ENCODE measurements around the gene DISC1. TPM values are rescaled to one million over a fixed set of nuclear protein-coding genes. Genes with fewer than 3 reads are reported as not detected.
A peak's percentile ranks its signal among the peaks of the same experiment; 100 is the strongest.

The DISC1 gene
- total and polyA plus RNA-seq, 2 experiments from 2014 or later, result 6.5 to 11.5 TPM

DNA sequence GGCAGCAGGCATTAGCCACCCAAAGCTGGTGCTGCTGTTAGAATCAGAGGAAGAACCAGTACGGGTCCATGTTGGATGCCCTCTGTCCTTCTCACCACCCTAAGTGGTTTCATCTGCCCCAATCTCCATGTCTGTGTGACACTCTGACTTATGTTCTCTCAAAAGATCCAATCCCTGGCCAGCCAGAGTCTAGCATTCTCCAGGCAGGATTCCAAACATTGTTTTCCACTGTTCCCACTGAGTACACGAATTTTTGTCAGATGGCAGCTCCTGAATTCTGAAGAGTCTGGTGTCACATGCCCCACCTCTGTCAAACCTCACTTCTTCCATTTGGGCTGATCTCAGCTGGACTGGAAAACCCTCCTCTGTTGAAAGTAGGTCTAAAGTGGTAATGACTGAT is 166.0 kb downstream of the DISC1 start:
- DNase-seq (ENCODE audit: low read depth in 1 of 2, low spot score in 1 of 2), result peak in 1 of 2 donors; percentile 49
- no peaks in the 10 kb centered on the region for H3K27me3 ChIP-seq

GRCh38 chr1:231793893-231794292 is 167.3 kb downstream of the DISC1 start:
- peaks cover 12% of the 10 kb centered on the region for H3K4me1 ChIP-seq (ENCODE audit: low read depth)
- H3K36me3 ChIP-seq, result no peaks in the 10 kb centered on the region
- no peak overlapping the region for H3K4me3 ChIP-seq
- TF ChIP-seq, protein P1, sequence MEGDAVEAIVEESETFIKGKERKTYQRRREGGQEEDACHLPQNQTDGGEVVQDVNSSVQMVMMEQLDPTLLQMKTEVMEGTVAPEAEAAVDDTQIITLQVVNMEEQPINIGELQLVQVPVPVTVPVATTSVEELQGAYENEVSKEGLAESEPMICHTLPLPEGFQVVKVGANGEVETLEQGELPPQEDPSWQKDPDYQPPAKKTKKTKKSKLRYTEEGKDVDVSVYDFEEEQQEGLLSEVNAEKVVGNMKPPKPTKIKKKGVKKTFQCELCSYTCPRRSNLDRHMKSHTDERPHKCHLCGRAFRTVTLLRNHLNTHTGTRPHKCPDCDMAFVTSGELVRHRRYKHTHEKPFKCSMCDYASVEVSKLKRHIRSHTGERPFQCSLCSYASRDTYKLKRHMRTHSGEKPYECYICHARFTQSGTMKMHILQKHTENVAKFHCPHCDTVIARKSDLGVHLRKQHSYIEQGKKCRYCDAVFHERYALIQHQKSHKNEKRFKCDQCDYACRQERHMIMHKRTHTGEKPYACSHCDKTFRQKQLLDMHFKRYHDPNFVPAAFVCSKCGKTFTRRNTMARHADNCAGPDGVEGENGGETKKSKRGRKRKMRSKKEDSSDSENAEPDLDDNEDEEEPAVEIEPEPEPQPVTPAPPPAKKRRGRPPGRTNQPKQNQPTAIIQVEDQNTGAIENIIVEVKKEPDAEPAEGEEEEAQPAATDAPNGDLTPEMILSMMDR (IDR thresholded peaks at IDR 0.05; ENCODE audit: low read depth, low read length), result no peak
- H3K27ac ChIP-seq, result no peak overlapping the region
- H3K27me3 ChIP-seq, result no peaks in the 10 kb centered on the region
- DNase-seq (ENCODE audit: low read depth in 1 of 2, low spot score in 1 of 2), result no peak
- H3K9me3 ChIP-seq (ENCODE audit: low read depth), result no peaks in the 10 kb centered on the region

More for the DNA sequence above, 166.0 kb downstream of the DISC1 start:
- TF ChIP-seq, protein P1 (IDR thresholded peaks at IDR 0.05; ENCODE audit: low read depth, low read length), result no peak
- no peaks in the 10 kb centered on the region for H3K36me3 ChIP-seq
- H3K27ac ChIP-seq, result peak overlapping the region; percentile 7
- peaks cover 12% of the 10 kb centered on the region for H3K4me1 ChIP-seq (ENCODE audit: low read depth)
- no peak overlapping the region for H3K4me3 ChIP-seq
- H3K9me3 ChIP-seq (ENCODE audit: low read depth), result no peaks in the 10 kb centered on the region

DNA sequence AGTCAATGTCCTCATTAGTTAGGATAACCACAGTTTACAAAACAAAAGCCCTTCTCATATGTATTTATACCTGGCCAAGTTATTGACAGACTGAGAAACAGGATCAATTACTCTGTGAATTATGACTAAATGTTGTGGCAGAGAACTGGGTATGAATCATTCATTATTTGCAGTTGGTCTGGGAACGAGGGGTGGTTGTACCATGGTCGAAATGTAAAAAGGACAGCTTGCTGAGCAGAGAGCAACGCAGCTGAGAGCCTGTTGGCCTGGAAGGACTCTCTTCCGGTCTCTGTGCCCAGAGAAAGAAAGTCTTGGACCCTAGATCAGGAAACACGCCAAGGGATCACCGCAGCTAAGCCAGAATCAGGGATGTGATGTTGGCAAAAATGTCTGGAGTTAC is 169.6 kb downstream of the DISC1 start:
- H3K9me3 ChIP-seq (ENCODE audit: low read depth), result no peaks in the 10 kb centered on the region
- no peak for DNase-seq (ENCODE audit: low read depth in 1 of 2, low spot score in 1 of 2)
- H3K27ac ChIP-seq, result no peak overlapping the region
- H3K36me3 ChIP-seq, result no peaks in the 10 kb centered on the region
- TF ChIP-seq, protein P1 (IDR thresholded peaks at IDR 0.05; ENCODE audit: low read depth, low read length), result no peak
- H3K4me1 ChIP-seq (ENCODE audit: low read depth), result peaks cover 12% of the 10 kb centered on the region
- no peak overlapping the region for H3K4me3 ChIP-seq
- H3K27me3 ChIP-seq, result no peaks in the 10 kb centered on the region

DNA sequence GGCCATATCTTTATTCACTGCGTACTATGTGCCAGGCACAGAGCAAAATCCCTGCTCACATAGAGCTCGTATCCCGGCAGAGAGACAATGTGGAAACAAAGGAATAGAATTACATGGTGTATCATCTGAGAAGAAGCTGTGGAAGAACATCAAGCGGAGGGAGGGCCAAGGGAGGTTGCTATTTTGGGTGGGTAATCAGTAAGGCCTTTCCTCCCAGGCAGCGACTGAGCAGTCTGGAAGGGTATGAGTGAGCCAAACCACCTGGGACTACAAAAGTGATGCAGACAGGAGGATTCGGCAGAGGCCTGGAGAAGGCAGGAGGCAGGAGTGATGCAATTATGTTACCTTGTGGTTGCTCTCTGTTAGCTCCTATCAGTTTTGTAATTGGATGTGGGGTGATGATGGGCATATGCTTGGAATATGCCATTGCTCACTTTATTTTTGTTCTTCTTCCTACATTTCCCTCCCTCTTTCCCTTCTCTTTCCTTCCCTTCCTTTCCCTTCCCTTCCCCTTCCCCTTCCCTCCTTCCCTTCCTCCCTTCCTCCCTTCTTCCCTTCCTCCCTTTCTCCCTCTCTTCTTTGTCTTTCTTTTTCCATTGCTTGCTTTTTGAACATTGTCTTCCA is 172.9 kb downstream of the DISC1 start:
- H3K36me3 ChIP-seq, result no peaks in the 10 kb centered on the region

DNA sequence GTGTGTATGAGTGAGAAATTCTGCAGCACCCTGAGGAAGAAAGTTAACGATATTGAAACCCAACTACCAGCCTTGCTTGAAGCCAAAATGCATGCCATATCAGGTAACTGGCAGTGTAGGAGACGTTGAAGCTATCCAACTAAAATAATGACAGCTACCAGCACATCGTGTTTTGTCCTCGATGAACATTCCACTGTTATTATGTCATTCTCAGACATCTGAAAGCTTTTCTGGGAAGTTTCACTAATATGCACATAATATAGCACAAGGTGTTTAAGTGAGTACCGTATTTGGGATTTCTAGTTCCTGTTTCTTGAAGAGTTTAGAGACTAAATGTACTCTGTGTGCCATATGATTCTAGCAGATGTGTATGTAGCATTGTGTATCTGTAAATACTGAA is 173.5 kb downstream of the DISC1 start:
- no peak overlapping the region for H3K4me3 ChIP-seq
- no peak overlapping the region for H3K27ac ChIP-seq
- H3K9me3 ChIP-seq (ENCODE audit: low read depth), result no peaks in the 10 kb centered on the region
- no peaks in the 10 kb centered on the region for H3K27me3 ChIP-seq
- no peaks in the 10 kb centered on the region for H3K4me1 ChIP-seq (ENCODE audit: low read depth)
- TF ChIP-seq, protein P1 (IDR thresholded peaks at IDR 0.05; ENCODE audit: low read depth, low read length), result no peak
- no peaks in the 10 kb centered on the region for H3K36me3 ChIP-seq
- peak in 1 of 2 donors; percentile 38 for DNase-seq (ENCODE audit: low read depth in 1 of 2, low spot score in 1 of 2)

More for the DNA sequence above, 172.9 kb downstream of the DISC1 start:
- Histone ChIP-seq H3K27ac (peak overlapping the region; percentile 62), H3K4me3 (no peak overlapping the region), H3K4me1 (ENCODE audit: low read depth) (no peaks in the 10 kb centered on the region), H3K27me3 (no peaks in the 10 kb centered on the region), H3K9me3 (ENCODE audit: low read depth) (no peaks in the 10 kb centered on the region)
- TF ChIP-seq, protein P1 (IDR thresholded peaks at IDR 0.05; ENCODE audit: low read depth, low read length), result no peak
- DNase-seq (ENCODE audit: low read depth in 1 of 2, low spot score in 1 of 2), result peak in 1 of 2 donors; percentile 81
